ENCODE measurements around the gene IL17F. TPM values are rescaled to one million over a fixed set of nuclear protein-coding genes. Genes with fewer than 3 reads are reported as not detected.

IL17F gene
- total and polyA plus RNA-seq, 8 donors, result not detected

DNA sequence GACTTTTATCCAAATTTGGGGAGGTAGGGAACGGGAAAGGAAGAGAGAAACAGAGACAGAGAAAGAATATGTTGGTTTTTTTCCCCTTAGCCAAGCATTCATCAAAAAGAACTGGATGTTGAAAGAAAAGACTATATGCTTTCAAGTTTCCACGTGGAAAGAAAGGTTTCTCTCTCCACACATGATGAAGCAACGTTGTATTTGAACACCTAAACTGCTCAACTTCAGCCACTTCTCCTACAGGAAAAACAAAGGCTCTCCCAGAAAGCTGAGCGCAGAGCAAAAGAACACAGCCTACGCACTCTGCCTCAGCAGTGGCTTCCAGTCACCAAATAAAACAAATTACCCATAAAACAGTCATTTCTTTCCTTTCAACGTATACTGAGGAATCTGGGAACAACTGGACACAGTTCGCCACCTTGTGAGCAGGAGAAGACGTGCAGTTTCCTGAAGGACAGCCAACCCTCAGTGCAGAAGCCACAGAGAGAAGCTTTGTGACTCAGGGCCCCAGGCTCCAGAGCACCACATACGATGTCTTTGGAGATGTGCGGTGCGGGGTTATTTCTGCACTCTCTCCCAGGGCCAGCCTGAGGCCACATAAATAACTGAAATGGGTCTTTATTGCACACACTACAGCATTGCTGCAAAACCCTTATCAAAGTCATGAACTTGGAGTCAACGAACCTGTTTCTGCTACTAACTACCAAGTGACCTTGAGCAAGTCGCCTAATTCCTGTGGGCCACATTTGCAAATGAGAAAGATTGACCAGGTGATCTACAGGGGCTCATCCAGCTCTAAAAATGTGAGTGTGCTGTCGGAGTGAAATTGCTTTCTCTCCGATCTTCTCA lies 10.1 kb downstream of the IL17F start:
- no peaks in the 10 kb centered on the region for H3K9me3 ChIP-seq
- no peaks in the 10 kb centered on the region for H3K36me3 ChIP-seq
- H3K4me3 ChIP-seq, result no peak overlapping the region
- H3K4me1 ChIP-seq, result no peaks in the 10 kb centered on the region
- intact Hi-C loops (cut with DNase I; ENCODE audit: low total_unique reads), result loop anchor here (10.0 kb wide), 1 partner anchor 169 kb away; no protein-coding TSS in a partner anchor
- 33 to 40% (median 35%) methylated on average over 15 of the region's 15 CpGs for WGBS, 5 donors
- no peak overlapping the region for H3K27ac ChIP-seq
- TF ChIP-seq POLR2AphosphoS5 (IDR thresholded peaks at IDR 0.05) (no peak), CTCF (IDR thresholded peaks at IDR 0.05) (peak in 4 of 7 experiments; percentile 31 to 63 (median 40))
- DNase-seq, result peak; percentile 53 to 76
- peaks cover 0 to 23% (median 0%) of the 10 kb centered on the region in 3 donors for H3K27me3 ChIP-seq

GRCh38 chr6:52233005-52233404 lies 11.3 kb downstream of the IL17F start:
- Histone ChIP-seq H3K9me3 (no peaks in the 10 kb centered on the region), H3K36me3 (no peaks in the 10 kb centered on the region), H3K27ac (no peak overlapping the region), H3K4me3 (no peak overlapping the region), H3K4me1 (no peaks in the 10 kb centered on the region), H3K27me3 (peaks cover 0 to 23% (median 0%) of the 10 kb centered on the region in 3 donors)
- intact Hi-C loops (cut with DNase I; ENCODE audit: low total_unique reads), result loop anchor here (10.0 kb wide), 1 partner anchor 168 kb away; no protein-coding TSS in a partner anchor
- 56 to 75% (median 63%) methylated on average over 4 of the region's 4 CpGs for WGBS, 5 donors
- TF ChIP-seq EP300 (IDR thresholded peaks at IDR 0.05), result no peak
- TF ChIP-seq POLR2AphosphoS5 (IDR thresholded peaks at IDR 0.05), result no peak
- TF ChIP-seq POLR2A (IDR thresholded peaks at IDR 0.05), result no peak
- TF ChIP-seq CTCF (IDR thresholded peaks at IDR 0.05), result no peak
- no peak for DNase-seq

GRCh38 chr6:52231406-52232127 lies 12.7 kb downstream of the IL17F start:
- H3K9me3 ChIP-seq, result no peaks in the 10 kb centered on the region
- H3K36me3 ChIP-seq, result no peaks in the 10 kb centered on the region
- no peak for DNase-seq
- intact Hi-C loops (cut with DNase I; ENCODE audit: low total_unique reads), result loop anchor here (10.0 kb wide), 1 partner anchor 167 kb away; no protein-coding TSS in a partner anchor
- TF ChIP-seq POLR2A (IDR thresholded peaks at IDR 0.05) (no peak), EP300 (IDR thresholded peaks at IDR 0.05) (no peak), CTCF (IDR thresholded peaks at IDR 0.05) (no peak), POLR2AphosphoS5 (IDR thresholded peaks at IDR 0.05) (no peak)
- H3K27ac ChIP-seq, result no peak overlapping the region
- H3K4me1 ChIP-seq, result no peaks in the 10 kb centered on the region
- H3K27me3 ChIP-seq, result peaks cover 0 to 10% (median 0%) of the 10 kb centered on the region in 3 donors
- H3K4me3 ChIP-seq, result no peak overlapping the region
- 82 to 94% (median 86%) methylated on average over 7 to 8 of the region's 8 CpGs for WGBS, 5 donors

DNA sequence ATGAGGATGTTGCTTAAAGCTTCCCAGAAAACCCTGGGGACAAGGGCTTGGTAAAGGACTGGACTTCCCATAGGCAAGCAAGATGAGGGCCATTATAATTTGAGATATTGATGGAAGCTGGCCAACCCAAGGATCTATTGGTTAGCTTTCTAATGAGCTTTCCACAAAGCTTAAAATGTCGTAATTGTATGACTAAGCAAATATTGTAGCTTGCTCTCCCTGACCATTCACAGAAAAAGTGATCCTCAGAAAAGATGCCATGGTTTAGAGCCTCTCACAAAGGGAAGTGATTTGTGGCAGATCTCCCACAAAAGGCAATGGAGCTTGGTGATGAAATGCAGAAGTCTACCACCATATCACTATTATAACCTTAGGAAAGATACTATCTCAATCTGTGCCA lies 13.6 kb downstream of the IL17F start:
- H3K9me3 ChIP-seq, result no peaks in the 10 kb centered on the region
- H3K36me3 ChIP-seq, result no peaks in the 10 kb centered on the region
- intact Hi-C loops (cut with DNase I; ENCODE audit: low total_unique reads), result loop anchor here (10.0 kb wide), 1 partner anchor 166 kb away; no protein-coding TSS in a partner anchor
- TF ChIP-seq CTCF (IDR thresholded peaks at IDR 0.05) (no peak), EP300 (IDR thresholded peaks at IDR 0.05) (no peak), POLR2AphosphoS5 (IDR thresholded peaks at IDR 0.05) (no peak), POLR2A (IDR thresholded peaks at IDR 0.05) (no peak)
- H3K4me1 ChIP-seq, result no peaks in the 10 kb centered on the region
- 56 to 76% (median 69%) methylated on average over 1 of the region's 1 CpG for WGBS, 5 donors
- no peak overlapping the region for H3K4me3 ChIP-seq
- no peak overlapping the region for H3K27ac ChIP-seq
- peaks cover 0 to 4% (median 0%) of the 10 kb centered on the region in 3 donors for H3K27me3 ChIP-seq
- DNase-seq, result no peak

Data from stomach (tissue), 9 donors.